SK-N-SH (cell line): Measurements from ENCODE around the gene ABCA8. TPM values are rescaled to one million over a fixed set of nuclear protein-coding genes. Genes with fewer than 3 reads are reported as not detected.

Source experiments
- CTCF ChIA-PET: fragments of 300-600, 350-600 bp; formaldehyde crosslinking; extraction: SDS; loops from one replicate; lab custom pipeline; 2021; lab: Yijun Ruan, JAX
- POLR2A ChIA-PET: fragments of 350-600 bp; sonication (Branson Sonifier 250); formaldehyde crosslinking; extraction: SDS; loops from one replicate; lab custom pipeline; 2020; ENCODE audit warnings: antibody characterized with exemption, inconsistent platforms; lab: Yijun Ruan, JAX
- DNase-seq: peaks from one replicate; pipeline ENCODE4 v3.0.0; 2012
- H2AFZ ChIP-seq: fragments of 200-600 bp; sonication (generic); 2 replicates; pipeline ENCODE4 v1.8.1; 2016; ENCODE audit warnings: antibody characterized with exemption, mild to moderate bottlenecking, low read depth
- H3F3A ChIP-seq: fragments of 200-600 bp; sonication (generic); replicated peaks from 2 replicates; pipeline ENCODE3; 2016; ENCODE audit warnings: antibody characterized with exemption, mild to moderate bottlenecking; ENCODE audit not compliant: insufficient read depth
- H3K27ac ChIP-seq, 2 experiments: fragments of 200-500 bp in 1 of 2; fragments of 200-600 bp in 1 of 2; sonication (Bioruptor generic) in 1 of 2; sonication (generic), shearing (Covaris generic) in 1 of 2; 2 replicates each; pipeline versions ENCODE4 v1.5.1 to v1.6.1; 2014 to 2016; ENCODE audit warnings: low read depth in 2 of 2, inconsistent platforms in 1 of 2, low read length in 1 of 2, mild to moderate bottlenecking in 1 of 2, mixed read lengths in 1 of 2
- H3K27me3 ChIP-seq: fragments of 200-600 bp; sonication (generic), shearing (Covaris generic); 2 replicates; pipeline ENCODE4 v1.6.1; 2016; ENCODE audit warnings: mixed run types; ENCODE audit not compliant: insufficient read depth
- H3K36me3 ChIP-seq, 2 experiments: fragments of 200-500 bp in 1 of 2; fragments of 200-600 bp in 1 of 2; sonication (Bioruptor generic) in 1 of 2; sonication (generic) in 1 of 2; replicated peaks in 1 of 2; 2 replicates each; pipeline versions ENCODE3 to v1.5.1; 2014 to 2016; ENCODE audit warnings: low read length in 1 of 2, mild to moderate bottlenecking in 1 of 2; ENCODE audit not compliant: insufficient read depth in 2 of 2, control insufficient read depth in 1 of 2
- H3K4me1 ChIP-seq, 2 experiments: fragments of 200-500 bp in 1 of 2; fragments of 200-600 bp in 1 of 2; sonication (Bioruptor generic) in 1 of 2; sonication (generic), shearing (Covaris generic) in 1 of 2; 2 replicates each; pipeline versions ENCODE4 v1.5.1 to v1.6.1; 2014 to 2016; ENCODE audit warnings: low read depth in 1 of 2, low read length in 1 of 2, mixed run types in 1 of 2; ENCODE audit not compliant: insufficient read depth in 2 of 2, control insufficient read depth in 1 of 2
- H3K4me2 ChIP-seq: fragments of 200-600 bp; sonication (generic), shearing (Covaris generic); 2 replicates; pipeline ENCODE4 v1.6.1; 2017; ENCODE audit warnings: mixed run types
- H3K4me3 ChIP-seq, 2 experiments: fragments of 200-500 bp in 1 of 2; fragments of 200-600 bp in 1 of 2; sonication (Bioruptor generic) in 1 of 2; sonication (generic), shearing (Covaris generic) in 1 of 2; 2 replicates each; pipeline versions ENCODE4 v1.5.1 to v1.8.1; 2014 to 2016; ENCODE audit warnings: low read depth in 2 of 2, inconsistent platforms in 1 of 2, low read length in 1 of 2, mild to moderate bottlenecking in 1 of 2, mixed read lengths in 1 of 2, moderate library complexity in 1 of 2
- H3K79me2 ChIP-seq: fragments of 200-600 bp; sonication (generic); 2 replicates; pipeline ENCODE4 v1.8.1; 2017; ENCODE audit warnings: mild to moderate bottlenecking; ENCODE audit not compliant: insufficient read depth
- H3K9ac ChIP-seq: fragments of 200-600 bp; sonication (generic); 2 replicates; pipeline ENCODE4 v1.6.1; 2017; ENCODE audit warnings: mixed run types
- H3K9me2 ChIP-seq: fragments of 200-600 bp; sonication (generic); 2 replicates; pipeline ENCODE4 v1.6.1; 2017; ENCODE audit warnings: mixed run types
- H3K9me3 ChIP-seq: fragments of 200-600 bp; sonication (generic); 2 replicates; pipeline ENCODE4 v1.6.1; 2017; ENCODE audit warnings: mixed run types, mild to moderate bottlenecking, moderate library complexity
- H4K20me1 ChIP-seq: fragments of 200-600 bp; sonication (generic); 2 replicates; pipeline ENCODE4 v1.6.1; 2017; ENCODE audit warnings: mild to moderate bottlenecking, mixed run types; ENCODE audit not compliant: insufficient read depth
- CHD2 ChIP-seq: fragments of 150-350 bp; IDR thresholded peaks from 2 replicates; pipeline ENCODE4 v1.6.1; 2018; ENCODE audit warnings: low read length; ENCODE audit not compliant: partially characterized antibody
- CTCF ChIP-seq: fragments of 200-600 bp; sonication (generic); IDR thresholded peaks from 2 replicates; pipeline ENCODE4 v1.6.1; 2017; ENCODE audit warnings: antibody characterized with exemption, mild to moderate bottlenecking, moderate library complexity
- EP300 ChIP-seq, 2 experiments: IDR thresholded peaks; 2 replicates each; pipeline versions ENCODE4 v1.4.0 to v1.6.1; 2012; ENCODE audit warnings: borderline replicate concordance in 1 of 2, low read depth in 1 of 2, low read length in 1 of 2
- EZH2phosphoT487 ChIP-seq: fragments of 200-600 bp; sonication (generic); IDR thresholded peaks from 2 replicates; pipeline ENCODE4 v1.6.1; 2017; ENCODE audit warnings: low read depth, mixed run types, mild to moderate bottlenecking, antibody characterized with exemption, moderate library complexity, borderline replicate concordance
- FOSL2 ChIP-seq: IDR thresholded peaks from 2 replicates; pipeline ENCODE4 v1.4.0; 2012; ENCODE audit warnings: low read depth, mild to moderate bottlenecking, moderate library complexity, borderline replicate concordance
- FOXM1 ChIP-seq: IDR thresholded peaks from 2 replicates; pipeline ENCODE4 v1.4.0; 2012; ENCODE audit warnings: low read depth, mild to moderate bottlenecking
- MEF2A ChIP-seq: IDR thresholded peaks from 2 replicates; pipeline ENCODE4 v1.4.0; 2012; ENCODE audit warnings: low read depth, borderline replicate concordance
- MXI1 ChIP-seq: IDR thresholded peaks from 2 replicates; pipeline ENCODE4 v1.6.1; 2012; ENCODE audit warnings: mild to moderate bottlenecking, low read depth, low read length, improper control_type of control experiment
- NFIC ChIP-seq: IDR thresholded peaks from 2 replicates; pipeline ENCODE4 v1.4.0; 2012; ENCODE audit warnings: borderline replicate concordance
- PBX3 ChIP-seq: IDR thresholded peaks from 2 replicates; pipeline ENCODE4; 2012
- RAD21 ChIP-seq: IDR thresholded peaks from 2 replicates; pipeline ENCODE4 v1.6.1; 2012; ENCODE audit warnings: mild to moderate bottlenecking, low read length
- RCOR1 ChIP-seq: fragments of 150-350 bp; IDR thresholded peaks from 2 replicates; pipeline ENCODE4 v1.6.1; 2017; ENCODE audit warnings: antibody characterized with exemption, low read length
- REST ChIP-seq: IDR thresholded peaks from 2 replicates; pipeline ENCODE4 v1.6.1; 2012; ENCODE audit warnings: mild to moderate bottlenecking, low read depth, low read length, moderate library complexity
- RFX5 ChIP-seq: IDR thresholded peaks from 2 replicates; pipeline ENCODE4 v1.6.1; 2012; ENCODE audit warnings: mild to moderate bottlenecking, improper control_type of control experiment, low read length
- RXRA ChIP-seq: IDR thresholded peaks from 2 replicates; pipeline ENCODE4 v1.4.0; 2012; ENCODE audit warnings: low read depth, mild to moderate bottlenecking, borderline replicate concordance
- SMC3 ChIP-seq: IDR thresholded peaks from 2 replicates; pipeline ENCODE4 v1.6.1; 2012; ENCODE audit warnings: low read depth, low read length, improper control_type of control experiment
- TAF1 ChIP-seq: IDR thresholded peaks from 2 replicates; pipeline ENCODE4 v1.6.1; 2012; ENCODE audit warnings: low read depth, mild to moderate bottlenecking, low read length, moderate library complexity, borderline replicate concordance
- TCF12 ChIP-seq: IDR thresholded peaks from 2 replicates; pipeline ENCODE4 v1.4.0; 2012
- USF1 ChIP-seq: IDR thresholded peaks from 2 replicates; pipeline ENCODE4 v1.4.0; 2012; ENCODE audit warnings: low read depth, borderline replicate concordance
- WGBS: methylation state at CpG from one replicate; pipeline ENCODE4 v1.1.6; 2017; ENCODE audit warnings: low lambda C conversion rate; 5-methylcytosine and 5-hydroxymethylcytosine counted together
- polyA plus RNA-seq, 3 experiments: library from polyadenylated mRNA; depleted of rRNA; stranded (reverse); fragments of >200 nt; gene quantifications; 2 replicates each; pipeline ENCODE4 v1.2.3, GENCODE V29; 2012

Gene ABCA8
- polyA plus RNA-seq, 1 of the 3 experiments (the other 2 are of a cell fraction) = 2.3 TPM

GRCh38 chr17:68973098-68973846, 18.1 kb upstream of the ABCA8 start:
- H3F3A ChIP-seq = no peaks in the 10 kb centered on the region
- H3K27ac ChIP-seq = no peak overlapping the region
- POLR2A ChIA-PET = no interaction called here
- no peak overlapping the region for H3K4me3 ChIP-seq
- no peaks in the 10 kb centered on the region for H3K4me1 ChIP-seq
- H4K20me1 ChIP-seq = no peaks in the 10 kb centered on the region
- H3K9me3 ChIP-seq = no peaks in the 10 kb centered on the region
- 3% methylated on average over 3 of the region's 3 CpGs for WGBS
- H3K27me3 ChIP-seq = peaks cover 4% of the 10 kb centered on the region; the same call in 1 of the 2 replicates
- H3K36me3 ChIP-seq = no peaks in the 10 kb centered on the region
- CTCF ChIA-PET = no interaction called here
- H3K4me2 ChIP-seq = no peak overlapping the region
- DNase-seq = no peak
- H3K9ac ChIP-seq = no peak overlapping the region
- no peak for TF ChIP-seq USF1
- no peak for TF ChIP-seq PBX3
- TF ChIP-seq TAF1 = no peak
- TF ChIP-seq NFIC = no peak
- no peak for TF ChIP-seq FOSL2
- TF ChIP-seq TCF12 = no peak
- TF ChIP-seq EP300 (IDR thresholded peaks at IDR 0.05; ENCODE audit: borderline replicate concordance in 1 of 2, low read depth in 1 of 2, low read length in 1 of 2) = no peak
- TF ChIP-seq SMC3 = no peak
- no peak for TF ChIP-seq EZH2phosphoT487
- TF ChIP-seq CHD2 = no peak
- no peak for TF ChIP-seq MEF2A
- TF ChIP-seq MXI1 = no peak
- no peak for TF ChIP-seq RFX5
- no peak for TF ChIP-seq RCOR1
- no peak for TF ChIP-seq RAD21
- H2AFZ ChIP-seq = peak overlapping the region; percentile 7; the same call in 1 of the 2 replicates
- no peaks in the 10 kb centered on the region for H3K9me2 ChIP-seq
- H3K79me2 ChIP-seq = no peaks in the 10 kb centered on the region

GRCh38 chr17:68972119-68972704, 17.0 kb upstream of the ABCA8 start:
- ChIA-PET POLR2A (no interaction called here), CTCF (interaction anchor here (2.0 kb wide), 1 partner anchor 16 kb away, joined by 7 read pairs; no protein-coding TSS in a partner anchor)
- Histone ChIP-seq H3K79me2 (no peaks in the 10 kb centered on the region), H3K27me3 (peaks cover 4% of the 10 kb centered on the region; the same call in 1 of the 2 replicates), H3K4me3 (no peak overlapping the region; a peak in 1 of 4 replicates), H3K9me2 (no peaks in the 10 kb centered on the region), H3K9me3 (no peaks in the 10 kb centered on the region), H3K4me2 (no peak overlapping the region), H3K27ac (no peak overlapping the region), H2AFZ (no peak overlapping the region), H4K20me1 (no peaks in the 10 kb centered on the region), H3K4me1 (no peaks in the 10 kb centered on the region), H3K36me3 (no peaks in the 10 kb centered on the region), H3F3A (no peaks in the 10 kb centered on the region), H3K9ac (no peak overlapping the region)
- 14% methylated on average over 4 of the region's 4 CpGs for WGBS
- DNase-seq = peak; percentile 33
- no peak for TF ChIP-seq RXRA
- TF ChIP-seq FOXM1 = no peak
- TF ChIP-seq TCF12 = no peak
- no peak for TF ChIP-seq REST
- peak; percentile 65 for TF ChIP-seq RAD21
- no peak for TF ChIP-seq NFIC
- TF ChIP-seq CTCF = peak; percentile 93
- peak; percentile 79 for TF ChIP-seq SMC3
